Stimulated activated CD4-positive, alpha-beta T cell treated with anti-CD3 and anti-CD28 coated beads, Interleukin-15, amount 100 ng/mL, for 48 hours (primary cell): ENCODE data around the gene C19orf47.

ENCODE experiments used
- DNase-seq, 2 donors: peaks; one replicate each; pipeline ENCODE4 v3.0.0-alpha.2; 2020; ENCODE audit warnings: low read depth in 2 of 2

C19orf47 gene

GRCh38 chr19:40315812-40316470 lies 32.3 kb downstream of the C19orf47 start:
- DNase-seq: no peak

GRCh38 chr19:40314656-40315055 lies 33.5 kb downstream of the C19orf47 start:
- no peak for DNase-seq

GRCh38 chr19:40313229-40313983 lies 34.8 kb downstream of the C19orf47 start:
- DNase-seq: no peak

GRCh38 chr19:40312533-40312932 lies 35.7 kb downstream of the C19orf47 start:
- DNase-seq: no peak

- no peak for DNase-seq
These were observed 38.5 kb downstream of the C19orf47 start for GRCh38 chr19:40309666-40310065.

GRCh38 chr19:40305403-40305802 lies 42.8 kb downstream of the C19orf47 start:
- DNase-seq: peak; percentile 56 to 68

GRCh38 chr19:40304306-40304705 lies 43.9 kb downstream of the C19orf47 start:
- no peak for DNase-seq

- DNase-seq: no peak
These were observed 44.4 kb downstream of the C19orf47 start for GRCh38 chr19:40303765-40304164.

GRCh38 chr19:40302224-40303011 lies 45.8 kb downstream of the C19orf47 start:
- DNase-seq: no peak

GRCh38 chr19:40300668-40301067 lies 47.5 kb downstream of the C19orf47 start:
- no peak for DNase-seq

- DNase-seq: no peak
These were observed 50.2 kb downstream of the C19orf47 start for GRCh38 chr19:40298026-40298425.

- DNase-seq: no peak
These were observed 53.6 kb downstream of the C19orf47 start for GRCh38 chr19:40294560-40294959.

GRCh38 chr19:40286971-40287421 lies 61.2 kb downstream of the C19orf47 start:
- no peak for DNase-seq

GRCh38 chr19:40286235-40286970 lies 61.8 kb downstream of the C19orf47 start:
- no peak for DNase-seq

GRCh38 chr19:40285353-40286234 lies 62.6 kb downstream of the C19orf47 start:
- peak; percentile 95 to 98 for DNase-seq

- peak; percentile 39 to 58 for DNase-seq
These were observed 63.5 kb downstream of the C19orf47 start, which contains the start of gene AKT2 for GRCh38 chr19:40284501-40285352. Gene AKT2, minus strand, starts transcription at chr19:40285345. Its CDS starts 20,078 bp downstream, at chr19:40265267.

GRCh38 chr19:40284251-40284500 lies 64.0 kb downstream of the C19orf47 start:
- no peak for DNase-seq

GRCh38 chr19:40283414-40284250 lies 64.6 kb downstream of the C19orf47 start:
- DNase-seq: no peak

- no peak for DNase-seq
These were observed 65.3 kb downstream of the C19orf47 start for GRCh38 chr19:40282920-40283319.
